HepG2 (cell line): ENCODE results near the gene YIPF1. TPM values are rescaled to one million over a fixed set of nuclear protein-coding genes. Genes with fewer than 3 reads are reported as not detected.

Source experiments
- BRD4 ChIP-seq: sonication (generic); formaldehyde crosslinking; IDR thresholded peaks from 2 replicates; pipeline ENCODE4 v1.4.0; 2020; ENCODE audit warnings: missing genetic modification reagents
- E2F5 ChIP-seq: sonication (generic); formaldehyde crosslinking; conservative IDR thresholded peaks from 2 replicates; pipeline ENCODE4 v1.4.0; 2020; ENCODE audit warnings: missing genetic modification reagents
- FOXA1 ChIP-seq, 2 experiments: fragments of 450-650 bp in 1 of 2; sonication (generic) in 1 of 2; formaldehyde crosslinking in 1 of 2; IDR thresholded peaks; 2 replicates each; pipeline versions ENCODE4 v1.4.0 to v1.6.1; 2016 to 2020; ENCODE audit warnings: missing genetic modification reagents in 1 of 2
- HDAC1 ChIP-seq: sonication (generic); formaldehyde crosslinking; IDR thresholded peaks from 2 replicates; pipeline ENCODE4 v1.5.1; 2020; ENCODE audit warnings: mild to moderate bottlenecking, missing genetic modification reagents
- KDM2A ChIP-seq: sonication (generic); formaldehyde crosslinking; IDR thresholded peaks from 2 replicates; pipeline ENCODE4 v1.4.0; 2020; ENCODE audit warnings: low read depth, missing genetic modification reagents, borderline replicate concordance
- MEIS1 ChIP-seq: sonication (generic); formaldehyde crosslinking; IDR thresholded peaks from 2 replicates; pipeline ENCODE4 v1.9.0; 2021; ENCODE audit warnings: mild to moderate bottlenecking, missing genetic modification reagents, moderate library complexity, borderline replicate concordance
- NFKBIZ ChIP-seq: IDR thresholded peaks from 2 replicates; pipeline ENCODE4 v1.6.1; 2018; ENCODE audit warnings: missing genetic modification reagents, missing compliant biosample characterization
- PHF20 ChIP-seq: sonication (generic); formaldehyde crosslinking; IDR thresholded peaks from 2 replicates; pipeline ENCODE4 v1.5.0; 2020; ENCODE audit warnings: mild to moderate bottlenecking, missing genetic modification reagents
- RELA ChIP-seq: sonication (generic); formaldehyde crosslinking; IDR thresholded peaks from 2 replicates; pipeline ENCODE4 v1.4.0; 2020; ENCODE audit warnings: missing genetic modification reagents
- SP5 ChIP-seq: IDR thresholded peaks from 2 replicates; pipeline ENCODE4 v1.6.1; 2016; ENCODE audit warnings: low read depth, borderline replicate concordance
- SRSF4 ChIP-seq: fragments of 200-400 bp; formaldehyde crosslinking; IDR thresholded peaks from one replicate; pipeline ENCODE4 v1.6.1; 2018; ENCODE audit warnings: mild to moderate bottlenecking, low read depth, low read length, moderate library complexity; ENCODE audit not compliant: poor library complexity, severe bottlenecking
- TOE1 ChIP-seq: sonication (generic); formaldehyde crosslinking; IDR thresholded peaks from 2 replicates; pipeline ENCODE4 v1.4.0; 2020; ENCODE audit warnings: mild to moderate bottlenecking, missing genetic modification reagents
- ZNF292 ChIP-seq: sonication (generic); formaldehyde crosslinking; IDR thresholded peaks from 2 replicates; pipeline ENCODE4 v1.8.1; 2022; ENCODE audit warnings: mild to moderate bottlenecking, low read depth, missing genetic modification reagents, borderline replicate concordance
- ZNF441 ChIP-seq: sonication (generic); formaldehyde crosslinking; IDR thresholded peaks from 2 replicates; pipeline ENCODE4 v1.7.0; 2021; ENCODE audit warnings: missing genetic modification reagents, borderline replicate concordance
- ZNF577 ChIP-seq: sonication (generic); formaldehyde crosslinking; IDR thresholded peaks from 2 replicates; pipeline ENCODE4 v1.4.0; 2020; ENCODE audit warnings: mild to moderate bottlenecking, low read depth, missing genetic modification reagents, borderline replicate concordance
- polyA plus RNA-seq, 8 experiments: library from polyadenylated mRNA; depleted of rRNA in 3 of 8; stranded (reverse) in 7 of 8; unstranded in 1 of 8; fragments of >200 nt; fragmentation: Illumina TruSeq in 4 of 8; extraction: Trizol in 4 of 8; gene quantifications; 2 replicates each; pipeline versions ENCODE4 v1.2.1 to v1.2.3, GENCODE V29; 2011 to 2016; ENCODE audit warnings: low read depth in 4 of 8, missing spikeins in 1 of 8, mixed read lengths in 1 of 8; ENCODE audit not compliant: insufficient read depth in 1 of 8
- total RNA-seq, 5 experiments: library from RNA; depleted of rRNA; stranded (reverse); fragments of >200 nt; fragmentation: Illumina TruSeq; extraction: Trizol; gene quantifications; 2 replicates each; pipeline ENCODE4 v1.2.3, GENCODE V29; 2016; ENCODE audit warnings: low read depth in 1 of 5
- TF ChIP-seq, protein P1 (sequence below): sonication (generic); formaldehyde crosslinking; IDR thresholded peaks from 2 replicates; pipeline ENCODE4 v1.5.0; 2020; ENCODE audit warnings: mild to moderate bottlenecking, missing genetic modification reagents, borderline replicate concordance

YIPF1 gene
- total and polyA plus RNA-seq, 2 of the 13 experiments (the other 11 are each of a cell fraction or from before 2014, with no cell fraction given), result 21.1 to 31.9 TPM

GRCh38 chr1:53889304-53890298, at the start of gene YIPF1 (continued):
- TF ChIP-seq, protein P1, sequence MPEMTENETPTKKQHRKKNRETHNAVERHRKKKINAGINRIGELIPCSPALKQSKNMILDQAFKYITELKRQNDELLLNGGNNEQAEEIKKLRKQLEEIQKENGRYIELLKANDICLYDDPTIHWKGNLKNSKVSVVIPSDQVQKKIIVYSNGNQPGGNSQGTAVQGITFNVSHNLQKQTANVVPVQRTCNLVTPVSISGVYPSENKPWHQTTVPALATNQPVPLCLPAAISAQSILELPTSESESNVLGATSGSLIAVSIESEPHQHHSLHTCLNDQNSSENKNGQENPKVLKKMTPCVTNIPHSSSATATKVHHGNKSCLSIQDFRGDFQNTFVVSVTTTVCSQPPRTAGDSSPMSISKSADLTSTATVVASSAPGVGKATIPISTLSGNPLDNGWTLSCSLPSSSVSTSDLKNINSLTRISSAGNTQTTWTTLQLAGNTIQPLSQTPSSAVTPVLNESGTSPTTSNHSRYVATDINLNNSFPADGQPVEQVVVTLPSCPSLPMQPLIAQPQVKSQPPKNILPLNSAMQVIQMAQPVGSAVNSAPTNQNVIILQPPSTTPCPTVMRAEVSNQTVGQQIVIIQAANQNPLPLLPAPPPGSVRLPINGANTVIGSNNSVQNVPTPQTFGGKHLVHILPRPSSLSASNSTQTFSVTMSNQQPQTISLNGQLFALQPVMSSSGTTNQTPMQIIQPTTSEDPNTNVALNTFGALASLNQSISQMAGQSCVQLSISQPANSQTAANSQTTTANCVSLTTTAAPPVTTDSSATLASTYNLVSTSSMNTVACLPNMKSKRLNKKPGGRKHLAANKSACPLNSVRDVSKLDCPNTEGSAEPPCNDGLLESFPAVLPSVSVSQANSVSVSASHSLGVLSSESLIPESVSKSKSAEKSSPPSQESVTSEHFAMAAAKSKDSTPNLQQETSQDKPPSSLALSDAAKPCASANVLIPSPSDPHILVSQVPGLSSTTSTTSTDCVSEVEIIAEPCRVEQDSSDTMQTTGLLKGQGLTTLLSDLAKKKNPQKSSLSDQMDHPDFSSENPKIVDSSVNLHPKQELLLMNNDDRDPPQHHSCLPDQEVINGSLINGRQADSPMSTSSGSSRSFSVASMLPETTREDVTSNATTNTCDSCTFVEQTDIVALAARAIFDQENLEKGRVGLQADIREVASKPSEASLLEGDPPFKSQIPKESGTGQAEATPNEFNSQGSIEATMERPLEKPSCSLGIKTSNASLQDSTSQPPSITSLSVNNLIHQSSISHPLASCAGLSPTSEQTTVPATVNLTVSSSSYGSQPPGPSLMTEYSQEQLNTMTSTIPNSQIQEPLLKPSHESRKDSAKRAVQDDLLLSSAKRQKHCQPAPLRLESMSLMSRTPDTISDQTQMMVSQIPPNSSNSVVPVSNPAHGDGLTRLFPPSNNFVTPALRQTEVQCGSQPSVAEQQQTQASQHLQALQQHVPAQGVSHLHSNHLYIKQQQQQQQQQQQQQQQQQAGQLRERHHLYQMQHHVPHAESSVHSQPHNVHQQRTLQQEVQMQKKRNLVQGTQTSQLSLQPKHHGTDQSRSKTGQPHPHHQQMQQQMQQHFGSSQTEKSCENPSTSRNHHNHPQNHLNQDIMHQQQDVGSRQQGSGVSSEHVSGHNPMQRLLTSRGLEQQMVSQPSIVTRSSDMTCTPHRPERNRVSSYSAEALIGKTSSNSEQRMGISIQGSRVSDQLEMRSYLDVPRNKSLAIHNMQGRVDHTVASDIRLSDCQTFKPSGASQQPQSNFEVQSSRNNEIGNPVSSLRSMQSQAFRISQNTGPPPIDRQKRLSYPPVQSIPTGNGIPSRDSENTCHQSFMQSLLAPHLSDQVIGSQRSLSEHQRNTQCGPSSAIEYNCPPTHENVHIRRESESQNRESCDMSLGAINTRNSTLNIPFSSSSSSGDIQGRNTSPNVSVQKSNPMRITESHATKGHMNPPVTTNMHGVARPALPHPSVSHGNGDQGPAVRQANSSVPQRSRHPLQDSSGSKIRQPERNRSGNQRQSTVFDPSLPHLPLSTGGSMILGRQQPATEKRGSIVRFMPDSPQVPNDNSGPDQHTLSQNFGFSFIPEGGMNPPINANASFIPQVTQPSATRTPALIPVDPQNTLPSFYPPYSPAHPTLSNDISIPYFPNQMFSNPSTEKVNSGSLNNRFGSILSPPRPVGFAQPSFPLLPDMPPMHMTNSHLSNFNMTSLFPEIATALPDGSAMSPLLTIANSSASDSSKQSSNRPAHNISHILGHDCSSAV, result 0 out of 2 replicates have a peak, but pooled peaks have one; percentile 39
- no peak for TF ChIP-seq MEIS1 (CRISPR knock-in tag)
- TF ChIP-seq BRD4 (CRISPR knock-in tag), result no peak
- no peak for TF ChIP-seq FOXA1 (IDR thresholded peaks at IDR 0.05)
- no peak for TF ChIP-seq FOXA1 (CRISPR knock-in tag; IDR thresholded peaks at IDR 0.05)
- no peak for TF ChIP-seq ZNF441 (CRISPR knock-in tag)
- no peak for TF ChIP-seq ZNF577 (CRISPR knock-in tag)
- TF ChIP-seq SRSF4, result no peak
- TF ChIP-seq E2F5, result no peak
- TF ChIP-seq PHF20 (CRISPR knock-in tag), result peak; percentile 69
- TF ChIP-seq ZNF292 (CRISPR knock-in tag), result peak; percentile 66; the same call in 1 of the 2 replicates
- peak; percentile 97 for TF ChIP-seq SP5
- 0 out of 2 replicates have a peak, but pooled peaks have one; percentile 37 for TF ChIP-seq NFKBIZ (CRISPR knock-in tag)
- peak; percentile 77 for TF ChIP-seq HDAC1 (CRISPR knock-in tag)
- TF ChIP-seq RELA (CRISPR knock-in tag), result no peak
- TF ChIP-seq KDM2A (CRISPR knock-in tag), result peak; percentile 76; the same call in 1 of the 2 replicates
- no peak for TF ChIP-seq TOE1 (CRISPR knock-in tag)
